ENCODE data around the gene GPR78.

DNA sequence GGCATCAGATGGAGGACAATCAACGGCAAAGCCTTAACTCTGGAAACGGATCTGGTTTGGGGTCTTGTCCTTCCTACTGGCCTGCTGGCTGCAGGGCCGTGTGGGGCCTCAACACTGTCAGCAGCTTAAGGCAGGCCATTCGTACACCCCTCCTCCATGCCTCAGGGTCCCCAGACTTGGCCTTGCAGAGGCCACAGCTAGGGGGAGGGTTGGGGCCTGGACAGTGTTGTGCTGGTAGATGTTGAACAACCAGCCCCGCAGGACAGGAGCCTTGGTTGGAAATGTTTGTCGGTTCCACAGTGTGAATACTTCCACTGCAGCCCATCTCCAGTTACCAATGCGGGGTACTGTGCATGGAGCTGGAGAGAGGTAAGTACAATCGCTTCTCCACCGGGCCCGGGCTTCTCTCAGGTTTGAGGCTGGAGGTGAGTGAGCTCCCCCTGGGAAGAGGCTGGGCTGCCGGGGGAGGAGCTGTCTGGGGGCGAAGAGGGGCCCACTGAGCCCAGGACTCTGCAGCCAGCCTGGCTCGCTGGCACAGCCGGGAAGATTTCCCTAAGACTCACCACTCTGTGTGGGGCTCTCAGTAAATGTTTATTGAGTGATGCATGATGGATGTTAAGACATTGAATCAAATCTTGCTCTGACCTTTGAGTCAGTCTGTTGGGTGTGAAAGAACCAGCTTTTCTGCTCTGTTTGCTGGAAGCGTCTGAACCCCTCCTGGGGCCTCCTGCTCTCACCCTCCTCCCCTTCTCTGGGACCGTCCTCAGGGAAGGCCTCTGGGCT lies 19.7 kb upstream of the GPR78 start:
- TF ChIP-seq LEF1 (IDR thresholded peaks at IDR 0.05; ENCODE audit: borderline replicate concordance), result no peak
- TF ChIP-seq FOXM1 (IDR thresholded peaks at IDR 0.05; ENCODE audit: borderline replicate concordance), result no peak
- TF ChIP-seq CTBP1 (IDR thresholded peaks at IDR 0.05; ENCODE audit: borderline replicate concordance), result no peak
- no peak for TF ChIP-seq ELF4 (IDR thresholded peaks at IDR 0.05)
- no peak for TF ChIP-seq HDGF (IDR thresholded peaks at IDR 0.05; ENCODE audit: borderline replicate concordance)
- no peak for TF ChIP-seq TARDBP (IDR thresholded peaks at IDR 0.05)
- TF ChIP-seq SP1 (IDR thresholded peaks at IDR 0.05), result no peak
- no peak for TF ChIP-seq FOXA1 (IDR thresholded peaks at IDR 0.05)
- no peak for TF ChIP-seq ARNT (IDR thresholded peaks at IDR 0.05)
- TF ChIP-seq FOXK2 (IDR thresholded peaks at IDR 0.05), result no peak
- no peak for TF ChIP-seq NFRKB (IDR thresholded peaks at IDR 0.05)
- TF ChIP-seq SUZ12 (IDR thresholded peaks at IDR 0.05), result no peak
- no peak for TF ChIP-seq PKNOX1 (IDR thresholded peaks at IDR 0.05)
